Liver (tissue), 9 donors: ENCODE results near the gene TMEM135. TPM values are rescaled to one million over a fixed set of nuclear protein-coding genes. Genes with fewer than 3 reads are reported as not detected.

Experiments
- DNase-seq: peaks from one replicate; pipeline ENCODE4 v3.0.0-alpha.2; 2017; ENCODE audit warnings: low spot score
- H3K27ac ChIP-seq, 2 donors: one replicate each; pipeline ENCODE4 v1.7.0; 2013; ENCODE audit warnings: inconsistent platforms in 2 of 2, low read length in 2 of 2, control low read depth in 1 of 2, low read depth in 1 of 2, mild to moderate bottlenecking in 1 of 2
- H3K27me3 ChIP-seq, 4 donors: one replicate each; pipeline versions ENCODE4 v1.6.1 to v1.7.0; 2013; ENCODE audit warnings: low read length in 3 of 4, inconsistent platforms in 1 of 4, mild to moderate bottlenecking in 1 of 4, moderate library complexity in 1 of 4; ENCODE audit not compliant: control insufficient read depth in 4 of 4, insufficient read depth in 4 of 4
- H3K36me3 ChIP-seq, 4 donors: one replicate each; pipeline versions ENCODE4 v1.6.1 to v1.7.0; 2013; ENCODE audit warnings: low read length in 3 of 4, mild to moderate bottlenecking in 3 of 4, low read depth in 1 of 4, moderate library complexity in 1 of 4; ENCODE audit not compliant: control insufficient read depth in 4 of 4, insufficient read depth in 3 of 4
- H3K4me1 ChIP-seq, 4 donors: one replicate each; pipeline versions ENCODE4 v1.6.1 to v1.7.0; 2013; ENCODE audit warnings: low read length in 3 of 4, mild to moderate bottlenecking in 3 of 4, moderate library complexity in 1 of 4; ENCODE audit not compliant: control insufficient read depth in 4 of 4, insufficient read depth in 4 of 4
- H3K4me3 ChIP-seq, 3 donors: one replicate each; pipeline versions ENCODE4 v1.6.1 to v1.7.0; 2013; ENCODE audit warnings: low read length in 3 of 3, control low read depth in 1 of 3, low read depth in 1 of 3, mild to moderate bottlenecking in 1 of 3
- H3K9ac ChIP-seq, 2 donors: one replicate each; pipeline ENCODE4 v1.7.0; 2013; ENCODE audit warnings: low read length in 2 of 2, mild to moderate bottlenecking in 2 of 2, moderate library complexity in 2 of 2, control low read depth in 1 of 2, low read depth in 1 of 2
- H3K9me3 ChIP-seq, 4 donors: one replicate each; pipeline versions ENCODE4 v1.6.1 to v1.7.0; 2013; ENCODE audit warnings: low read length in 3 of 4; ENCODE audit not compliant: control insufficient read depth in 4 of 4
- EGR1 ChIP-seq, 2 donors: IDR thresholded peaks; 2 replicates each; pipeline ENCODE4 v1.6.1; 2016 to 2018; ENCODE audit warnings: antibody characterized with exemption in 2 of 2, low read depth in 2 of 2
- FOXA1 ChIP-seq: IDR thresholded peaks from 2 replicates; pipeline ENCODE4 v1.6.1; 2016; ENCODE audit warnings: antibody characterized with exemption
- FOXA2 ChIP-seq: IDR thresholded peaks from 2 replicates; pipeline ENCODE4 v1.6.1; 2016; ENCODE audit warnings: antibody characterized with exemption
- GABPA ChIP-seq, 2 donors: IDR thresholded peaks in 1 of 2; conservative IDR thresholded peaks in 1 of 2; 2 replicates each; pipeline ENCODE4 v1.6.1; 2016; ENCODE audit warnings: antibody characterized with exemption in 2 of 2, mild to moderate bottlenecking in 1 of 2, moderate library complexity in 1 of 2
- HNF4A ChIP-seq, 2 donors: conservative IDR thresholded peaks; 2 replicates each; pipeline ENCODE4 v1.6.1; 2016; ENCODE audit warnings: antibody characterized with exemption in 2 of 2, mild to moderate bottlenecking in 2 of 2
- HNF4G ChIP-seq: IDR thresholded peaks from 2 replicates; pipeline ENCODE4 v1.6.1; 2016; ENCODE audit warnings: antibody characterized with exemption
- JUND ChIP-seq, 2 donors: IDR thresholded peaks; 2 replicates each; pipeline ENCODE4 v1.6.1; 2016; ENCODE audit warnings: antibody characterized with exemption in 2 of 2
- NR2F2 ChIP-seq: IDR thresholded peaks from 2 replicates; pipeline ENCODE4 v1.6.1; 2016; ENCODE audit warnings: antibody characterized with exemption
- RAD21 ChIP-seq, 2 donors: IDR thresholded peaks; 2 replicates each; pipeline ENCODE4 v1.6.1; 2016; ENCODE audit warnings: antibody characterized with exemption in 2 of 2, mild to moderate bottlenecking in 2 of 2
- RXRA ChIP-seq, 2 donors: IDR thresholded peaks; 2 replicates each; pipeline ENCODE4 v1.6.1; 2017 to 2018; ENCODE audit warnings: antibody characterized with exemption in 2 of 2, mild to moderate bottlenecking in 1 of 2
- SP1 ChIP-seq: IDR thresholded peaks from 2 replicates; pipeline ENCODE4 v1.6.1; 2018; ENCODE audit warnings: antibody characterized with exemption, mild to moderate bottlenecking
- TAF1 ChIP-seq: conservative IDR thresholded peaks from 2 replicates; pipeline ENCODE4 v1.6.1; 2016; ENCODE audit warnings: antibody characterized with exemption, mild to moderate bottlenecking
- YY1 ChIP-seq: IDR thresholded peaks from 2 replicates; pipeline ENCODE4 v1.6.1; 2016; ENCODE audit warnings: antibody characterized with exemption, mild to moderate bottlenecking
- WGBS: extraction: QIAGEN DNeasy Blood & Tissue Kit; methylation state at CpG from one replicate; pipeline ENCODE4 v1.1.7; 2013; 5-methylcytosine and 5-hydroxymethylcytosine counted together
- polyA plus RNA-seq, 2 donors: library from polyadenylated mRNA; stranded (reverse) in 1 of 2; unstranded in 1 of 2; fragments of 200-250 nt in 1 of 2; fragments of >200 nt in 1 of 2; fragmentation: Nextera tagmentation in 1 of 2; extraction: Ambion mirVana in 1 of 2; gene quantifications; one replicate each; pipeline versions ENCODE4 v1.2.1 to v1.2.3, GENCODE V29; 2013 to 2015
- total RNA-seq, 2 donors: library from RNA; depleted of rRNA; stranded (reverse); fragments of >200 nt; gene quantifications; one replicate each; pipeline ENCODE4 v1.2.3, GENCODE V29; 2014
- TF ChIP-seq, protein P1 (sequence below): IDR thresholded peaks from 2 replicates; pipeline ENCODE4 v1.6.1; 2016; ENCODE audit warnings: antibody characterized with exemption, mild to moderate bottlenecking
- TF ChIP-seq, protein P2 (sequence below): IDR thresholded peaks from 2 replicates; pipeline ENCODE4 v1.6.1; 2016; ENCODE audit warnings: antibody characterized with exemption
- TF ChIP-seq, protein P3 (sequence below): IDR thresholded peaks from 2 replicates; pipeline ENCODE4 v1.6.1; 2016; ENCODE audit warnings: antibody characterized with exemption
- TF ChIP-seq, protein P4 (sequence below): IDR thresholded peaks from 2 replicates; pipeline ENCODE4 v1.6.1; 2016; ENCODE audit warnings: antibody characterized with exemption
- TF ChIP-seq, protein P5 (sequence below): fragments of 150-350 bp; IDR thresholded peaks from 2 replicates; pipeline ENCODE4 v1.5.1; 2017; ENCODE audit warnings: improper control_type of control experiment, low read depth, low read length; ENCODE audit not compliant: missing input control
- donor health status: healthy.
- donor health status: healthy.
- donor health status: healthy.
- donor health status: healthy.
- donor health status: healthy.

TMEM135 gene
- total and polyA plus RNA-seq, 4 donors = 10.0 to 38.9 (median 23.5) TPM

DNA sequence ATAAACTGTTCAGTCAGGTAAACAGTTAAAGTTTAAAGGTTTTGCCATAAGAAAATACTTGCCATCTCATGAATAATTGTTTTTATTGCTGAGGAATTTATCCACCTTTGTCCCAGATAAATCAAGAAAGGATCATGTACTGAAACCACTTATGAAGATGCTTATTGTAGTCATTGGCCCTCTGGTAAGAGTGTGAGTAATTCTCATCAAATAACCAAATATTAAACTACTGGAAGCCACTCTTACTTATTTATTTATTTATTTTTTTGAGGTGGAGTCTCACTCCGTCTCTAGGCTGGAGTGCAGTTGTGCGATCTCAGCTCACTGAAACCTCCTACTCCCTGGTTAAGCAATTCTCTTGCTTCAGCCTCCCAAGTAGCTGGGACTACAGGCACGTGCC, 35.1 kb downstream of the TMEM135 start:
- Histone ChIP-seq H3K9me3 (no peaks in the 10 kb centered on the region), H3K9ac (no peak overlapping the region), H3K4me1 (peaks cover 0 to 1% (median 0%) of the 10 kb centered on the region in 4 donors), H3K27me3 (no peaks in the 10 kb centered on the region), H3K4me3 (no peak overlapping the region), H3K27ac (no peak overlapping the region), H3K36me3 (peaks cover 4 to 23% (median 14%) of the 10 kb centered on the region in 4 donors)
- no peak for TF ChIP-seq EGR1 (IDR thresholded peaks at IDR 0.05; ENCODE audit: low read depth in 2 of 2)
- no peak for TF ChIP-seq FOXA2
- no peak for TF ChIP-seq RAD21 (IDR thresholded peaks at IDR 0.05)
- no peak for TF ChIP-seq GABPA (IDR thresholded peaks at IDR 0.05 in 1 of 2, conservative IDR thresholded peaks at IDR 0.05 in 1 of 2)
- TF ChIP-seq HNF4G = no peak
- TF ChIP-seq RXRA (IDR thresholded peaks at IDR 0.05) = no peak
- TF ChIP-seq, protein P1, sequence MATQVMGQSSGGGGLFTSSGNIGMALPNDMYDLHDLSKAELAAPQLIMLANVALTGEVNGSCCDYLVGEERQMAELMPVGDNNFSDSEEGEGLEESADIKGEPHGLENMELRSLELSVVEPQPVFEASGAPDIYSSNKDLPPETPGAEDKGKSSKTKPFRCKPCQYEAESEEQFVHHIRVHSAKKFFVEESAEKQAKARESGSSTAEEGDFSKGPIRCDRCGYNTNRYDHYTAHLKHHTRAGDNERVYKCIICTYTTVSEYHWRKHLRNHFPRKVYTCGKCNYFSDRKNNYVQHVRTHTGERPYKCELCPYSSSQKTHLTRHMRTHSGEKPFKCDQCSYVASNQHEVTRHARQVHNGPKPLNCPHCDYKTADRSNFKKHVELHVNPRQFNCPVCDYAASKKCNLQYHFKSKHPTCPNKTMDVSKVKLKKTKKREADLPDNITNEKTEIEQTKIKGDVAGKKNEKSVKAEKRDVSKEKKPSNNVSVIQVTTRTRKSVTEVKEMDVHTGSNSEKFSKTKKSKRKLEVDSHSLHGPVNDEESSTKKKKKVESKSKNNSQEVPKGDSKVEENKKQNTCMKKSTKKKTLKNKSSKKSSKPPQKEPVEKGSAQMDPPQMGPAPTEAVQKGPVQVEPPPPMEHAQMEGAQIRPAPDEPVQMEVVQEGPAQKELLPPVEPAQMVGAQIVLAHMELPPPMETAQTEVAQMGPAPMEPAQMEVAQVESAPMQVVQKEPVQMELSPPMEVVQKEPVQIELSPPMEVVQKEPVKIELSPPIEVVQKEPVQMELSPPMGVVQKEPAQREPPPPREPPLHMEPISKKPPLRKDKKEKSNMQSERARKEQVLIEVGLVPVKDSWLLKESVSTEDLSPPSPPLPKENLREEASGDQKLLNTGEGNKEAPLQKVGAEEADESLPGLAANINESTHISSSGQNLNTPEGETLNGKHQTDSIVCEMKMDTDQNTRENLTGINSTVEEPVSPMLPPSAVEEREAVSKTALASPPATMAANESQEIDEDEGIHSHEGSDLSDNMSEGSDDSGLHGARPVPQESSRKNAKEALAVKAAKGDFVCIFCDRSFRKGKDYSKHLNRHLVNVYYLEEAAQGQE = no peak
- TF ChIP-seq, protein P2, sequence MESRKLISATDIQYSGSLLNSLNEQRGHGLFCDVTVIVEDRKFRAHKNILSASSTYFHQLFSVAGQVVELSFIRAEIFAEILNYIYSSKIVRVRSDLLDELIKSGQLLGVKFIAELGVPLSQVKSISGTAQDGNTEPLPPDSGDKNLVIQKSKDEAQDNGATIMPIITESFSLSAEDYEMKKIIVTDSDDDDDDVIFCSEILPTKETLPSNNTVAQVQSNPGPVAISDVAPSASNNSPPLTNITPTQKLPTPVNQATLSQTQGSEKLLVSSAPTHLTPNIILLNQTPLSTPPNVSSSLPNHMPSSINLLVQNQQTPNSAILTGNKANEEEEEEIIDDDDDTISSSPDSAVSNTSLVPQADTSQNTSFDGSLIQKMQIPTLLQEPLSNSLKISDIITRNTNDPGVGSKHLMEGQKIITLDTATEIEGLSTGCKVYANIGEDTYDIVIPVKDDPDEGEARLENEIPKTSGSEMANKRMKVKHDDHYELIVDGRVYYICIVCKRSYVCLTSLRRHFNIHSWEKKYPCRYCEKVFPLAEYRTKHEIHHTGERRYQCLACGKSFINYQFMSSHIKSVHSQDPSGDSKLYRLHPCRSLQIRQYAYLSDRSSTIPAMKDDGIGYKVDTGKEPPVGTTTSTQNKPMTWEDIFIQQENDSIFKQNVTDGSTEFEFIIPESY = no peak
- no peak for TF ChIP-seq HNF4A (conservative IDR thresholded peaks at IDR 0.05)
- no peak for TF ChIP-seq JUND (IDR thresholded peaks at IDR 0.05)
- TF ChIP-seq, protein P3, sequence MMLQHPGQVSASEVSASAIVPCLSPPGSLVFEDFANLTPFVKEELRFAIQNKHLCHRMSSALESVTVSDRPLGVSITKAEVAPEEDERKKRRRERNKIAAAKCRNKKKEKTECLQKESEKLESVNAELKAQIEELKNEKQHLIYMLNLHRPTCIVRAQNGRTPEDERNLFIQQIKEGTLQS = no peak
- TF ChIP-seq SP1 = no peak
- TF ChIP-seq NR2F2 = no peak
- no peak for TF ChIP-seq FOXA1
- no peak for TF ChIP-seq TAF1
- no peak for TF ChIP-seq YY1
- TF ChIP-seq, protein P4, sequence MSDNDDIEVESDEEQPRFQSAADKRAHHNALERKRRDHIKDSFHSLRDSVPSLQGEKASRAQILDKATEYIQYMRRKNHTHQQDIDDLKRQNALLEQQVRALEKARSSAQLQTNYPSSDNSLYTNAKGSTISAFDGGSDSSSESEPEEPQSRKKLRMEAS = no peak
- TF ChIP-seq, protein P5, sequence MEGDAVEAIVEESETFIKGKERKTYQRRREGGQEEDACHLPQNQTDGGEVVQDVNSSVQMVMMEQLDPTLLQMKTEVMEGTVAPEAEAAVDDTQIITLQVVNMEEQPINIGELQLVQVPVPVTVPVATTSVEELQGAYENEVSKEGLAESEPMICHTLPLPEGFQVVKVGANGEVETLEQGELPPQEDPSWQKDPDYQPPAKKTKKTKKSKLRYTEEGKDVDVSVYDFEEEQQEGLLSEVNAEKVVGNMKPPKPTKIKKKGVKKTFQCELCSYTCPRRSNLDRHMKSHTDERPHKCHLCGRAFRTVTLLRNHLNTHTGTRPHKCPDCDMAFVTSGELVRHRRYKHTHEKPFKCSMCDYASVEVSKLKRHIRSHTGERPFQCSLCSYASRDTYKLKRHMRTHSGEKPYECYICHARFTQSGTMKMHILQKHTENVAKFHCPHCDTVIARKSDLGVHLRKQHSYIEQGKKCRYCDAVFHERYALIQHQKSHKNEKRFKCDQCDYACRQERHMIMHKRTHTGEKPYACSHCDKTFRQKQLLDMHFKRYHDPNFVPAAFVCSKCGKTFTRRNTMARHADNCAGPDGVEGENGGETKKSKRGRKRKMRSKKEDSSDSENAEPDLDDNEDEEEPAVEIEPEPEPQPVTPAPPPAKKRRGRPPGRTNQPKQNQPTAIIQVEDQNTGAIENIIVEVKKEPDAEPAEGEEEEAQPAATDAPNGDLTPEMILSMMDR = no peak
- no peak for DNase-seq
- whole genome bisulfite sequencing = 66% methylated on average over 3 of the region's 3 CpGs
